GM19240 (cell line): ENCODE data around the gene BCL2L13.
"Not testable (repeated sequence)": the region's sequence is repeated elsewhere in the genome, so short reads cannot be mapped to it uniquely, and the experiment has no call there.

Source experiments
- DNase-seq: peaks from one replicate; pipeline ENCODE4 v3.0.0; 2011; ENCODE audit warnings: low spot score; ENCODE audit not compliant: insufficient read length

BCL2L13 gene

GRCh38 chr22:17761138-17761488 is 122.6 kb downstream of the BCL2L13 start:
- no peak for DNase-seq

- not testable (repeated sequence) for DNase-seq
Measured at GRCh38 chr22:17763442-17763841, 124.9 kb downstream of the BCL2L13 start.

GRCh38 chr22:17764036-17764435 is 125.5 kb downstream of the BCL2L13 start:
- DNase-seq: no peak

GRCh38 chr22:17764852-17765251 is 126.3 kb downstream of the BCL2L13 start:
- DNase-seq: not testable (repeated sequence)

- DNase-seq: peak; percentile 65
Measured at GRCh38 chr22:17767233-17768065, 128.9 kb downstream of the BCL2L13 start.

GRCh38 chr22:17769013-17769715 is 130.6 kb downstream of the BCL2L13 start:
- no peak for DNase-seq

- DNase-seq: no peak
Measured at GRCh38 chr22:17769716-17770082, 131.1 kb downstream of the BCL2L13 start.

GRCh38 chr22:17770180-17771077 is 131.9 kb downstream of the BCL2L13 start:
- DNase-seq: no peak

- DNase-seq: no peak
Measured at GRCh38 chr22:17772249-17772957, 133.8 kb downstream of the BCL2L13 start.

GRCh38 chr22:17772958-17773605 is 134.5 kb downstream of the BCL2L13 start:
- no peak for DNase-seq

- peak; percentile 50 for DNase-seq
Measured at GRCh38 chr22:17773606-17774205, 135.1 kb downstream of the BCL2L13 start.

GRCh38 chr22:17774206-17774925 is 135.8 kb downstream of the BCL2L13 start, which contains the start of gene BID:
Gene BID (minus strand): TSS chr22:17774469. CDS start chr22:17750116, 24,353 bp downstream.
- no peak for DNase-seq

- no peak for DNase-seq
Measured at GRCh38 chr22:17774926-17775685, 136.5 kb downstream of the BCL2L13 start.

GRCh38 chr22:17775781-17776465 is 137.4 kb downstream of the BCL2L13 start:
- DNase-seq: no peak

- peak; percentile 94 for DNase-seq
Measured at GRCh38 chr22:17777005-17777716, 138.6 kb downstream of the BCL2L13 start.

GRCh38 chr22:17777717-17778044 is 139.1 kb downstream of the BCL2L13 start:
- DNase-seq: no peak

- DNase-seq: no peak
Measured at GRCh38 chr22:17778412-17778976, 139.9 kb downstream of the BCL2L13 start.
